GM18868 (cell line): ENCODE results near the gene SGO2.
"Not testable (repeated sequence)": the region's sequence is repeated elsewhere in the genome, so short reads cannot be mapped to it uniquely, and the experiment has no call there.

Source experiments
- ATAC-seq: cut with Tn5 transposase; IDR thresholded peaks from one replicate; pipeline ENCODE4 v1.9.1; 2021; ENCODE audit warnings: mild to moderate bottlenecking, moderate library complexity; ENCODE audit not compliant: unreplicated experiment

The SGO2 gene

DNA sequence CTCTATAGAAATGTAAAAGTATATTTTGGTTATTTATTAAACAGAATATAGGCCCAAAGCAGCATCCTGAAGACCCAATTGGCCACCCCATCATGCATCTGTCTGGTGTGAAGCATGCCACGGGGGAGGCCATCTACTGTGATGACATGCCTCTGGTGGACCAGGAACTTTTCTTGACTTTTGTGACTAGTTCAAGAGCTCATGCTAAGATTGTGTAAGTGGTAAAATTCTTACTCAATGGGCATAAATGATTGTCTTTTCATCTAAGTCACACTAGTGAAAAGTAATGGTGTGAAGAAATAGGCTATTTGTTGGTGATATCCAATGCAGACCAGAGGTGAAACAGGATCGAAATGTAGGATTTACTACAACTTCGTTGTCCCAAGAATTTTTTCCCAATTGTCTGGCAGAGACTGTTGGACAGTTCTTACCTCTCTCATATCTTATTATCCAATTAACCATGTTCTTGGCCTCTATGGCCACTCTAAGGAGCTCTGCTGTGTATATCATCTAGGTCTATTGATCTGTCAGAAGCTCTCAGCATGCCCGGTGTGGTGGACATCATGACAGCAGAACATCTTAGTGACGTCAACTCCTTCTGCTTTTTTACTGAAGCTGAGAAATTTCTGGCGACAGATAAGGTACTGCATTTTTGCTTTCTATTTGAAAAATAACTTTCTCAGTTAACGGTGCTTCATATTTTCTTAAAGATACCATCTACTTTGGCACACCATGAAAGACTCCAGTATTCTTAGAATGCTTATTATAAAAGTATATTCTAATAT, 94.8 kb downstream of the SGO2 start:
- ATAC-seq: no peak

GRCh38 chr2:200622106-200622505, 96.1 kb downstream of the SGO2 start:
- no peak for ATAC-seq

DNA sequence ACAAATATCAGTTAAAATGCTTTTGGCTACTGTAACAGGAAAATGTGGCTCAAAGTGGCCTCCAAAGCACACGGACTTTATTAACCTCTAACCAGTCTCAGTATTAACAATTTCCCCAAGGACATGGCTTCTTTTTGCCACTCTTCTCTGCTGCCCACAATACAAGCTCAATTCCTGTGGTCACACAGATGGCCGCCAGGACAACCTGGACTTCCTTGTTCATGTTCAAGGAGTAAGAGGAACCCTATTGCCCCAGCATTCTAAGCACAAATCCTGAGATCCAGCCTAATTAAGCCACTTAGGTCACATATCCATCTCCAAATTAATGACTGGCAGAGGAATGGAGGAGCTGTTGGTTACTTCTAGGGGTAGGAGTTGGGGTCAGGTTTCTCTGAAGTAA, 98.0 kb downstream of the SGO2 start:
- ATAC-seq: no peak

DNA sequence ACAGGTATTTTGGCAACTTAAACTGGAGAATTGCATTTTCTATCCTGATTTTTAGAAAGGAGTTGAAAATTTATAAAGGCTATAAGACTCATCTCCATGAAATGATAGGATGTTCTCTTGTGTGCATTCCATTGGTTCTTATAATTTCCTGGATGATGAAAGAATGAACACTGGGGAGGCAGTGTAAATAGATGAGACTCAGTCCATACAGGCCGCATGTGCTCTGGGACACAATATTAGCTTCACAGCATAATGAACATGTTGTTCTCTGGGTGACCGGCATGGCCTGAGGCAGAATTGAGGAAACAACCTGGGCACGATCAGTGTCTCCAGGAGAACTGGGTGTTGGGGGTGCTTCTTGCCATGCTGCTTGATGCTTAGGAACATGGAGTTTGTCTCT, 98.7 kb downstream of the SGO2 start:
- no peak for ATAC-seq

DNA sequence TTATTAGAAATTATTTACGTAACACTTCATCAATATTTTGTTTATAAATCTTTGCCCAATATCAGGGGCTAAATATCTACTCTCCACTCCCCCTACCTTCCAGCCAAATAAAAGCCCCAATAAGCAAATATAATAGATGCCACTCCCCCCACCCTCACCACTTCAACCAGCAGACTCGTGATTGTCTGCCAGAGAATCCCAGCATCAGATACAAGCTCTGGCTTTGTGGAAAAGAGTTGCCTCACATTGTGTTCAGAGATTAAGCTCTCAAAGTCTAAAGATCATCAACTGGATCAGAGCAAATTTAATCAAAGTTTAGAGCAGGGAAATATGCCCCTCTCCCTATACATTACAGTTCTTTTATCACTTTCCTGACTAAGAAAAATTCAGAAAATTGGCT, 99.3 kb downstream of the SGO2 start:
- no peak for ATAC-seq

GRCh38 chr2:200625958-200626363, 100.0 kb downstream of the SGO2 start:
- no peak for ATAC-seq

- ATAC-seq: no peak
These were observed 101.2 kb downstream of the SGO2 start for GRCh38 chr2:200627110-200627770.

- not testable (repeated sequence) for ATAC-seq
These were observed 102.5 kb downstream of the SGO2 start for GRCh38 chr2:200628461-200628860.

DNA sequence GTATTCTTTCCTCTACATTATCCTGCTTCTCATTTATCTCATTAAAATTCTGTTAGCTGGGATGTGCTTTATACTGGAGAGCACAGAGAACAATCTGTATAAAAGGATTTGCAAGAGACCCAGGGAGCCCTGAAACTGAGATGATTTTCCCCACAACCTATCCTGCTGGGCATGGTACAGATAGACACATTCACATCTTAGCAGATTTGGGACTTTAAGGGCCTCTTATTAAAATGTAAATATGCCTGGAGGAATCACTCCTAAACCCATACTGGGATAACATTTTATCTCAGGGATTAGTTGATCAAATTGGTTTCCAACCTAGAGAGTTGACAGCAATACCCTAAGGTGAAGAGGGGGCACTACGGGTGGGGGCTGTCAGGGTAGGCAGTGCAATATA, 105.3 kb downstream of the SGO2 start:
- no peak for ATAC-seq
